OCI-LY1 (cell line): ENCODE results near the gene ARGLU1.

Experiments used
- H2AFZ ChIP-seq: fragments of 200-600 bp; sonication (generic), shearing (Covaris generic); 2 replicates; pipeline ENCODE4 v1.6.0; 2014; ENCODE audit warnings: antibody characterized with exemption, mild to moderate bottlenecking, low read length
- H3F3A ChIP-seq: fragments of 200-600 bp; sonication (generic), shearing (Covaris generic); 2 replicates; pipeline ENCODE4 v1.6.0; 2014; ENCODE audit warnings: mild to moderate bottlenecking, antibody characterized with exemption, low read length, moderate library complexity; ENCODE audit not compliant: insufficient read depth
- H3K27ac ChIP-seq: fragments of 200-600 bp; sonication (generic); 2 replicates; pipeline ENCODE4 v1.5.1; 2014; ENCODE audit warnings: low read length, mixed run types, mild to moderate bottlenecking, low read depth; ENCODE audit not compliant: poor library complexity, severe bottlenecking
- H3K27me3 ChIP-seq: fragments of 200-600 bp; sonication (generic); 2 replicates; pipeline ENCODE4 v1.6.0; 2014; ENCODE audit warnings: antibody characterized with exemption, mild to moderate bottlenecking, low read length, moderate library complexity; ENCODE audit not compliant: insufficient read depth
- H3K36me3 ChIP-seq: fragments of 200-600 bp; sonication (generic); 2 replicates; pipeline ENCODE4 v1.6.1; 2014; ENCODE audit warnings: mild to moderate bottlenecking, antibody characterized with exemption, low read length, moderate library complexity, mixed read lengths; ENCODE audit not compliant: insufficient read depth
- H3K4me1 ChIP-seq: fragments of 200-600 bp; sonication (generic); 2 replicates; pipeline ENCODE4 v1.5.1; 2014; ENCODE audit warnings: mild to moderate bottlenecking, low read length, moderate library complexity; ENCODE audit not compliant: insufficient read depth, severe bottlenecking
- H3K4me2 ChIP-seq: fragments of 200-600 bp; sonication (generic), shearing (Covaris generic); 2 replicates; pipeline ENCODE4 v1.6.1; 2014; ENCODE audit warnings: low read length
- H3K4me3 ChIP-seq: fragments of 200-600 bp; sonication (generic); 2 replicates; pipeline ENCODE4 v1.5.1; 2014; ENCODE audit warnings: low read length, low read depth, mild to moderate bottlenecking, mixed read lengths; ENCODE audit not compliant: poor library complexity, severe bottlenecking
- H3K79me2 ChIP-seq: fragments of 200-600 bp; shearing (Covaris generic); 2 replicates; pipeline ENCODE4 v1.6.1; 2016; ENCODE audit warnings: mixed run types, low read length, mixed read lengths; ENCODE audit not compliant: insufficient read depth
- H3K9ac ChIP-seq: fragments of 200-600 bp; sonication (generic), shearing (Covaris generic); 2 replicates; pipeline ENCODE4 v1.6.1; 2014; ENCODE audit warnings: mild to moderate bottlenecking, low read length, mixed read lengths
- H3K9me2 ChIP-seq: fragments of 200-600 bp; sonication (generic), shearing (Covaris generic); 2 replicates; pipeline ENCODE4 v1.6.1; 2014; ENCODE audit warnings: low read depth, mild to moderate bottlenecking, low read length, mixed read lengths
- H3K9me3 ChIP-seq: fragments of 200-600 bp; shearing (Covaris generic); 2 replicates; pipeline ENCODE4 v1.6.1; 2014; ENCODE audit warnings: low read length, mixed read lengths
- H4K20me1 ChIP-seq: fragments of 200-600 bp; sonication (generic), shearing (Covaris generic); 2 replicates; pipeline ENCODE4 v1.6.0; 2016; ENCODE audit warnings: mild to moderate bottlenecking, low read length; ENCODE audit not compliant: insufficient read depth
- EZH2 ChIP-seq: fragments of 200-600 bp; sonication (generic), shearing (Covaris generic); IDR thresholded peaks from 2 replicates; pipeline ENCODE4 v1.8.0; 2017; ENCODE audit warnings: borderline replicate concordance, mixed run types, mild to moderate bottlenecking, antibody characterized with exemption, low read length, moderate library complexity, mixed read lengths
- TF ChIP-seq, protein P1 (sequence below): fragments of 200-600 bp; sonication (generic), shearing (Covaris generic); IDR thresholded peaks from 2 replicates; pipeline ENCODE4 v1.5.1; 2017; ENCODE audit warnings: mild to moderate bottlenecking, antibody characterized with exemption, low read length, moderate library complexity, mixed read lengths

Gene ARGLU1

DNA sequence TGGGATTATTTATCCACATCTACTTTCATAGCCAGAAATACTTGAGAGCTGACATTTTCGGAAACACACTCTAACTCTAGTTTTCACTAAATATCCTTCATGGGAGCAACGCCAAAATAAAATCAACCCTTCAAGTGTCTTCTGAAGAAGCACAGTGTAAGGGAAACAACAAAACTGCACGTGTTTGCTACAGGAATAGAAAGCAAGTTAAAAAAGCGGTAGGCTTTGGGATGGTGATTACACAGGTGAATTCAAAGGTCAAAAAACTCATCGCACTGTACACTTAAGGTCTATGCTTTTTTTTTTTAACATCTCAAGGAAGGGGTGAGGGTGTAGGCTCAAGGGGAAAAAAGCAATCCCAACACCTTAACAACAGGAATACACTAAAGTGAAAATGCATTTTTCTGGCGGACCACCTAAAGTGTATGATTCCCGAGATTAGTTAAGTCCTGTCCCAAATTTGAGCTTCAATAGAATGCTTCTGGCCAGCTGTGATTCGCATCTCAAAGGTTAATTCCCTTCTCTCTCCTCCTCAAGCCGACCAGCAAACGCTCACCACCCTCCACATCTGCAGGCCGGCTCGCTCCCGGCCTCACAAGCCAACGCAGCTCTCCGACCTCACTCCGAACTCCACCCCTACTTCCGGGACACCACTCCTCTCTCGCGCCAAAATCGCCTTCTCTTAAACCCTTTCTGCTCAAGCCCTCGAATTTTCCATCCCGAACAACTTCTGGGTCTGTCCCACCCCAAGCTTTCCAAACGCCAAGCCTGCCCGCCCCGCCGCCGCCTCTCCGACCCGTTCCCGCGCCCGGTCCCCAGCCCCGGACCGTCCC lies 1.1 kb downstream of the ARGLU1 start:
- no peaks in the 10 kb centered on the region for H3F3A ChIP-seq
- H3K9me3 ChIP-seq: no peaks in the 10 kb centered on the region
- no peaks in the 10 kb centered on the region for H3K9me2 ChIP-seq
- peaks cover 16% of the 10 kb centered on the region for H3K36me3 ChIP-seq
- no peaks in the 10 kb centered on the region for H3K27me3 ChIP-seq
- peaks cover 54% of the 10 kb centered on the region for H3K79me2 ChIP-seq
- H4K20me1 ChIP-seq: peaks cover 28% of the 10 kb centered on the region
- H2AFZ ChIP-seq: no peak overlapping the region
- H3K9ac ChIP-seq: peak overlapping the region; percentile 79
- H3K4me1 ChIP-seq: peaks cover 64% of the 10 kb centered on the region
- peak overlapping the region; percentile 84 for H3K27ac ChIP-seq
- TF ChIP-seq, protein P1, sequence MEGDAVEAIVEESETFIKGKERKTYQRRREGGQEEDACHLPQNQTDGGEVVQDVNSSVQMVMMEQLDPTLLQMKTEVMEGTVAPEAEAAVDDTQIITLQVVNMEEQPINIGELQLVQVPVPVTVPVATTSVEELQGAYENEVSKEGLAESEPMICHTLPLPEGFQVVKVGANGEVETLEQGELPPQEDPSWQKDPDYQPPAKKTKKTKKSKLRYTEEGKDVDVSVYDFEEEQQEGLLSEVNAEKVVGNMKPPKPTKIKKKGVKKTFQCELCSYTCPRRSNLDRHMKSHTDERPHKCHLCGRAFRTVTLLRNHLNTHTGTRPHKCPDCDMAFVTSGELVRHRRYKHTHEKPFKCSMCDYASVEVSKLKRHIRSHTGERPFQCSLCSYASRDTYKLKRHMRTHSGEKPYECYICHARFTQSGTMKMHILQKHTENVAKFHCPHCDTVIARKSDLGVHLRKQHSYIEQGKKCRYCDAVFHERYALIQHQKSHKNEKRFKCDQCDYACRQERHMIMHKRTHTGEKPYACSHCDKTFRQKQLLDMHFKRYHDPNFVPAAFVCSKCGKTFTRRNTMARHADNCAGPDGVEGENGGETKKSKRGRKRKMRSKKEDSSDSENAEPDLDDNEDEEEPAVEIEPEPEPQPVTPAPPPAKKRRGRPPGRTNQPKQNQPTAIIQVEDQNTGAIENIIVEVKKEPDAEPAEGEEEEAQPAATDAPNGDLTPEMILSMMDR: no peak
- no peak for TF ChIP-seq EZH2
- H3K4me3 ChIP-seq: peak overlapping the region; percentile 91
- H3K4me2 ChIP-seq: peak overlapping the region; percentile 93

DNA sequence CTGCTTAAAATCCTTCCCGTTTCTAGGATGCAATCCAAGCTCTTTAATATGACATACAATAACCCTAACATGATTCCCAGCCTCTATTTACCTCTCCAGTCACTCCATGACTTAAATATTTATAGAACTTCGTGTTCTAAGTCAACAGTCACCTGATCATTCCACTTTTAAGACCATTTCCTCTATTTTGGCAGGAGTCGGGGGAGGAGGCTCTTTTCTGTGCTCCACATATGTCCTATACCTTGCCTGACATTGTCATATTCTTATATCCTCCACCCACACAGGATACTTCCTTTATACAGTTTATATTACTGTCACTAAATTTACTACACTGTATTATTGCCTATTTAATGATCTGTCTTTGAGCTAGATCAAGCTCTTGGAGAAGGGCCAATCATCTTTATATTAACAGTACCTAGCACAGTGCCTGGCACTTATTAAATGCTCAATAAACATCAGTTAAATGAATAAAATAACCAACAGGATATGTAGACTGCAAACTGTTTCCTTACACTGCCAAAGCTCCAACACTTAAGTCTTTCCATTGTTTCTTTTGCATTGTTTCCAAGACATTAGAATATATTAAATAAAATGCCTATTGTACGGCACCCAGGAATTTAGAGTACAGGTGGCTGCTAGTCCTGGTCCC lies 2.7 kb downstream of the ARGLU1 start:
- Histone ChIP-seq H3K4me3 (peak overlapping the region; percentile 91), H3K4me2 (peak overlapping the region; percentile 93), H3F3A (no peaks in the 10 kb centered on the region), H4K20me1 (peaks cover 42% of the 10 kb centered on the region), H3K27me3 (no peaks in the 10 kb centered on the region), H3K9me3 (no peaks in the 10 kb centered on the region), H3K9ac (peak overlapping the region; percentile 79; the same call in 1 of the 2 replicates), H3K79me2 (peaks cover 70% of the 10 kb centered on the region), H2AFZ (no peak overlapping the region), H3K9me2 (no peaks in the 10 kb centered on the region), H3K4me1 (peaks cover 77% of the 10 kb centered on the region), H3K36me3 (peaks cover 16% of the 10 kb centered on the region), H3K27ac (no peak overlapping the region)
- TF ChIP-seq EZH2: no peak
- TF ChIP-seq, protein P1: no peak

DNA sequence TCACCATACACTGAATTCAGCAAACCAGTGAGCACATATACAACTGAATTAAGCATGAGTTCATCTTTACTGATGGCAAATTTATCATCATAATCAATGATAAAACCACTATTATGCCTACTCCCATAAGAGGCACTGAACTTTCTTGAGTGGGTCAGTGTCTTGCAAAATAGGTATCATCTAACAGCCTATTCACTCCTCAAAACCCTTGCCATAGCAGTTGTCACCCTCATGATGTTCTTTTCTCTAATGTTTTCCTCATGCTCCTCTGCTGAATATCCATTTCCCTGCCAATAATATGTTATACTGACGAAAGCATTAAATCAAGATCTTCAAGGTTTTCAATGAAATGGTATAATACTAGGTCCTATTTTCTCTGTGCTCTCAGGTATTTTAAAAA lies 5.6 kb downstream of the ARGLU1 start:
- H3K27ac ChIP-seq: no peak overlapping the region
- H3F3A ChIP-seq: no peaks in the 10 kb centered on the region
- H3K27me3 ChIP-seq: no peaks in the 10 kb centered on the region
- H2AFZ ChIP-seq: no peak overlapping the region
- H3K79me2 ChIP-seq: peaks cover 99% of the 10 kb centered on the region
- H3K4me1 ChIP-seq: peaks cover 57% of the 10 kb centered on the region
- H3K4me3 ChIP-seq: peak overlapping the region; percentile 7
- H3K9me2 ChIP-seq: no peaks in the 10 kb centered on the region
- H3K9me3 ChIP-seq: no peaks in the 10 kb centered on the region
- H3K36me3 ChIP-seq: peaks cover 45% of the 10 kb centered on the region
- TF ChIP-seq, protein P1: no peak
- no peak for TF ChIP-seq EZH2
- peak overlapping the region; percentile 27 for H3K4me2 ChIP-seq
- peaks cover 55% of the 10 kb centered on the region for H4K20me1 ChIP-seq
- H3K9ac ChIP-seq: no peak overlapping the region; the same call in 1 of the 2 replicates
